Measurements from ENCODE around the gene TMEM130.

TMEM130 gene

GRCh38 chr7:98840722-98841121 lies 29.1 kb downstream of the TMEM130 start:
- DNase-seq, result no peak

GRCh38 chr7:98840096-98840495 lies 29.7 kb downstream of the TMEM130 start:
- no peak for DNase-seq

GRCh38 chr7:98837630-98837972 lies 32.2 kb downstream of the TMEM130 start:
- no peak for DNase-seq

- no peak for DNase-seq
These were observed 32.8 kb downstream of the TMEM130 start for GRCh38 chr7:98836811-98837629.

GRCh38 chr7:98834949-98835348 lies 34.9 kb downstream of the TMEM130 start:
- DNase-seq, result no peak

GRCh38 chr7:98833022-98833421 lies 36.8 kb downstream of the TMEM130 start:
- DNase-seq, result no peak

GRCh38 chr7:98831641-98832221 lies 38.1 kb downstream of the TMEM130 start:
- no peak for DNase-seq

- no peak for DNase-seq
These were observed 38.8 kb downstream of the TMEM130 start for GRCh38 chr7:98830972-98831548.

- no peak for DNase-seq
These were observed 41.4 kb downstream of the TMEM130 start for GRCh38 chr7:98828368-98828767.

GRCh38 chr7:98827258-98827657 lies 42.6 kb downstream of the TMEM130 start:
- no peak for DNase-seq

GRCh38 chr7:98826811-98827231 lies 43.0 kb downstream of the TMEM130 start:
- DNase-seq, result no peak

- DNase-seq, result no peak
These were observed 43.4 kb downstream of the TMEM130 start for GRCh38 chr7:98826387-98826786.

GRCh38 chr7:98823226-98823625 lies 46.6 kb downstream of the TMEM130 start:
- no peak for DNase-seq

- no peak for DNase-seq
These were observed 48.5 kb downstream of the TMEM130 start for GRCh38 chr7:98821348-98821747.

- no peak for DNase-seq
These were observed 52.7 kb downstream of the TMEM130 start for GRCh38 chr7:98816967-98817710.

GRCh38 chr7:98816241-98816640 lies 53.6 kb downstream of the TMEM130 start:
- no peak for DNase-seq

GRCh38 chr7:98815313-98815712 lies 54.5 kb downstream of the TMEM130 start:
- no peak for DNase-seq

GRCh38 chr7:98811299-98811698 lies 58.5 kb downstream of the TMEM130 start:
- no peak for DNase-seq

- no peak for DNase-seq
These were observed 59.5 kb downstream of the TMEM130 start for GRCh38 chr7:98810153-98810802.

- no peak for DNase-seq
These were observed 60.9 kb downstream of the TMEM130 start for GRCh38 chr7:98808751-98809460.

GRCh38 chr7:98807068-98808048 lies 62.5 kb downstream of the TMEM130 start:
- DNase-seq, result no peak
